ENCODE measurements around the gene JOSD1.
"Not testable (repeated sequence)": the region's sequence is repeated elsewhere in the genome, so short reads cannot be mapped to it uniquely, and the experiment has no call there.

Gene JOSD1

DNA sequence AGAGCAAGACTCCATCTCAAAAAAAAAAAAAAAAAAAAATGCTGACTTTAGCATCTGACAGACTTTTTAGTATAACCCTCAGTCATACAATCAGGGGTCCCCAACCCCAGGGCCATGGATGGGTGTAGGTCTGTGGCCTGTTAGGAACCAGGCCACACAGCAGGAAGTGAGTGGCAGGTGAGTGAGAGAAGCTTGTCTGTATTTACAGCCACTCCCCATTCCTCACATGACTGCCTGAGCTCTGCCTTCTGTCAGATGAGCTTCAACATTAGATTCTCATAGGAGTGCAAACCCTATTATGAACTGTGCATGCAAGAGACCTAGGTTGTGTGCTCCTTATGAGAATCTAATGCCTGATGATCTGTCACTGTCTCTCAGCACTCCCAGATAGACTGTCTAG lies 47.9 kb downstream of the JOSD1 start:
- no peak for DNase-seq (ENCODE audit: low read depth)
- TF ChIP-seq, protein P1, sequence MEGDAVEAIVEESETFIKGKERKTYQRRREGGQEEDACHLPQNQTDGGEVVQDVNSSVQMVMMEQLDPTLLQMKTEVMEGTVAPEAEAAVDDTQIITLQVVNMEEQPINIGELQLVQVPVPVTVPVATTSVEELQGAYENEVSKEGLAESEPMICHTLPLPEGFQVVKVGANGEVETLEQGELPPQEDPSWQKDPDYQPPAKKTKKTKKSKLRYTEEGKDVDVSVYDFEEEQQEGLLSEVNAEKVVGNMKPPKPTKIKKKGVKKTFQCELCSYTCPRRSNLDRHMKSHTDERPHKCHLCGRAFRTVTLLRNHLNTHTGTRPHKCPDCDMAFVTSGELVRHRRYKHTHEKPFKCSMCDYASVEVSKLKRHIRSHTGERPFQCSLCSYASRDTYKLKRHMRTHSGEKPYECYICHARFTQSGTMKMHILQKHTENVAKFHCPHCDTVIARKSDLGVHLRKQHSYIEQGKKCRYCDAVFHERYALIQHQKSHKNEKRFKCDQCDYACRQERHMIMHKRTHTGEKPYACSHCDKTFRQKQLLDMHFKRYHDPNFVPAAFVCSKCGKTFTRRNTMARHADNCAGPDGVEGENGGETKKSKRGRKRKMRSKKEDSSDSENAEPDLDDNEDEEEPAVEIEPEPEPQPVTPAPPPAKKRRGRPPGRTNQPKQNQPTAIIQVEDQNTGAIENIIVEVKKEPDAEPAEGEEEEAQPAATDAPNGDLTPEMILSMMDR (IDR thresholded peaks at IDR 0.05; ENCODE audit: control insufficient read depth, insufficient read depth, low read depth, low read length, missing control alignments) = no peak
- H3K4me3 ChIP-seq (ENCODE audit: control insufficient read depth, low read depth, low read length) = no peak overlapping the region

- no peak for DNase-seq (ENCODE audit: low read depth)
- H3K4me3 ChIP-seq (ENCODE audit: control insufficient read depth, low read depth, low read length) = no peak overlapping the region
- TF ChIP-seq, protein P1 (IDR thresholded peaks at IDR 0.05; ENCODE audit: control insufficient read depth, insufficient read depth, low read depth, low read length, missing control alignments) = no peak
Observed at GRCh38 chr22:38649841-38650522, 50.8 kb downstream of the JOSD1 start.

- TF ChIP-seq, protein P1 (IDR thresholded peaks at IDR 0.05; ENCODE audit: control insufficient read depth, insufficient read depth, low read depth, low read length, missing control alignments) = no peak
- DNase-seq (ENCODE audit: low read depth) = no peak
- H3K4me3 ChIP-seq (ENCODE audit: control insufficient read depth, low read depth, low read length) = no peak overlapping the region
Observed at GRCh38 chr22:38645430-38645829, 55.3 kb downstream of the JOSD1 start.

- not testable (repeated sequence) for H3K4me3 ChIP-seq (ENCODE audit: control insufficient read depth, low read depth, low read length); DNase-seq (ENCODE audit: low read depth)
Observed at GRCh38 chr22:38644245-38644644, 56.5 kb downstream of the JOSD1 start.

DNA sequence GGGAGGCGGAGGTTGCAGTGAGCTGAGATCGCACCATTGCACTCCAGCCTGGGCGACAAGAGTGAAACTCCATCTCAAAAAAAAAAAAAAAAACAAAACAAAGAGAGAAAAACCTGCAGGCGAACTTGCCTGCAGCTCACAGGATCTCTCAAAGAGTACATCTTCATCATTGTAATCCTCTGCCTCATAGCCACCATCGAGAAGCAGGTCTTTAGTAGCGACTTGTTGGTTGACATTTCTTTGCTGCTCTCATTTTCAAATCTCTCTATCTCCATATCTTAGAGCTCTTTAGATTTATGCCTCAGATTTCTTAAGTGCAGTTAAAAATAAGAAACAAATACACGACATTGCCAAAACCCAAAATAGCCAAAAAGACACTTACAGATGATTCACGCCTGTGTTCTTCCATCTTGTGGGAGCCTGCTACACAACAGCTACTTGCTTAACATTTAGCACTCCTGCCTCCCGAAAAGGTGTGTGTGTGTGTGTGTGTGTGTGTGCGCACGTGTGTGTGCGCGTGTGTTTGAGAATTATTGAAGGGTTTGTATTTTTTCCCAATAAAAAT lies 59.2 kb downstream of the JOSD1 start:
- no peak overlapping the region for H3K4me3 ChIP-seq (ENCODE audit: control insufficient read depth, low read depth, low read length)
- TF ChIP-seq, protein P1 (IDR thresholded peaks at IDR 0.05; ENCODE audit: control insufficient read depth, insufficient read depth, low read depth, low read length, missing control alignments) = no peak
- DNase-seq (ENCODE audit: low read depth) = no peak

DNA sequence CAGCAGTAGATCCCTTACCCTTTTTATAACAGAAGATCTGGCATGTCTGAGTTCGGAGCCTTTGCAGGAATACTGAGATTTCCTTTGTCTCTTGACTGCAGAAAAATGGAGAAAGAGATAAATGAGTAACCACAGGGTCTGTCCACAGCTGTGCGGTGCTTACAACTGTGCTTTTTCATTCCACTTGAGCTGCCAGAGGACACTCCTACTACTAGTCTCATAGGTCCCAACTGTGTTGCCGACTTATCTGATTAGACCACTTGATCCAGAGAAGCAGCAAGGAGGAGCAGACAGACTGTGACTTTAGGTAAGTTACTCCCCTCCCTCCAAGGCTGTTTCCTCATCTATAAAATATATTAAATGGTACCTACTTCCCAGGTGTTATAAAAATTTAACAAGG lies 62.0 kb downstream of the JOSD1 start:
- no peak overlapping the region for H3K4me3 ChIP-seq (ENCODE audit: control insufficient read depth, low read depth, low read length)
- TF ChIP-seq, protein P1 (IDR thresholded peaks at IDR 0.05; ENCODE audit: control insufficient read depth, insufficient read depth, low read depth, low read length, missing control alignments) = no peak
- DNase-seq (ENCODE audit: low read depth) = no peak

- no peak for DNase-seq (ENCODE audit: low read depth)
- no peak overlapping the region for H3K4me3 ChIP-seq (ENCODE audit: control insufficient read depth, low read depth, low read length)
- TF ChIP-seq, protein P1 (IDR thresholded peaks at IDR 0.05; ENCODE audit: control insufficient read depth, insufficient read depth, low read depth, low read length, missing control alignments) = no peak
Observed at GRCh38 chr22:38638216-38638615, 62.5 kb downstream of the JOSD1 start.

Measured in AG09309 (cell line).